Gastroesophageal sphincter (tissue), 3 donors: ENCODE data around the gene ATP9A.

Experiments
- CTCF ChIP-seq, 4 experiments: fragments of 200-600 bp in 2 of 4; fragments of 450-650 bp in 2 of 4; sonication (generic) in 1 of 4; IDR thresholded peaks; one replicate each; pipeline ENCODE4 v1.5.1; 2017 to 2019; ENCODE audit warnings: antibody characterized with exemption in 4 of 4, mild to moderate bottlenecking in 2 of 4, moderate library complexity in 2 of 4
- EP300 ChIP-seq: sonication (generic); formaldehyde crosslinking; IDR thresholded peaks from one replicate; pipeline ENCODE4 v1.6.1; 2017; ENCODE audit warnings: antibody characterized with exemption, mild to moderate bottlenecking
- POLR2A ChIP-seq, 2 donors: fragments of 450-650 bp; IDR thresholded peaks; one replicate each; pipeline ENCODE4 v1.6.1; 2017; ENCODE audit warnings: antibody characterized with exemption in 2 of 2, mild to moderate bottlenecking in 2 of 2, moderate library complexity in 1 of 2

DNA sequence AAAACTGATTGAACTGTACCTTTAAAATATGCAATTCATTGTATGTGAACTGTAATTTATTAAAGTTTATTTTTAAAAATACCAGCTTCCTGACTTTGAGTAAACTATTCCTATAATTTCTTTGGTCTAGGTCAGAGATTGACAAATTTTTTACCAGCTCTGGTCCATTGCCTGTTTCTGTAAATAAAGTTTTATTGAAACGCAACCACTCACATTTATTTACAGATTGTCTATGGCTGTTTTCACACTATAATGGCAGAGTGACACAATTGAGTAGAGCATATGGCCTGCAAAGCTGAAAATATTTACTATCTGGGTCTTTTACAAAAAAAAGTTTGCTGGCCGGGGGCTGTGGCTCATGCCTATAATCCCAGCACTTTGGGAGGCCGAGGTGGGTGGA lies 192.7 kb downstream of the ATP9A start:
- TF ChIP-seq EP300 (no peak), POLR2A (IDR thresholded peaks at IDR 0.05) (no peak), CTCF (IDR thresholded peaks at IDR 0.05) (no peak)
